ENCODE data around the gene CSNK2A1.
"Not testable (repeated sequence)": the region's sequence is repeated elsewhere in the genome, so short reads cannot be mapped to it uniquely, and the experiment has no call there.

The CSNK2A1 gene

DNA sequence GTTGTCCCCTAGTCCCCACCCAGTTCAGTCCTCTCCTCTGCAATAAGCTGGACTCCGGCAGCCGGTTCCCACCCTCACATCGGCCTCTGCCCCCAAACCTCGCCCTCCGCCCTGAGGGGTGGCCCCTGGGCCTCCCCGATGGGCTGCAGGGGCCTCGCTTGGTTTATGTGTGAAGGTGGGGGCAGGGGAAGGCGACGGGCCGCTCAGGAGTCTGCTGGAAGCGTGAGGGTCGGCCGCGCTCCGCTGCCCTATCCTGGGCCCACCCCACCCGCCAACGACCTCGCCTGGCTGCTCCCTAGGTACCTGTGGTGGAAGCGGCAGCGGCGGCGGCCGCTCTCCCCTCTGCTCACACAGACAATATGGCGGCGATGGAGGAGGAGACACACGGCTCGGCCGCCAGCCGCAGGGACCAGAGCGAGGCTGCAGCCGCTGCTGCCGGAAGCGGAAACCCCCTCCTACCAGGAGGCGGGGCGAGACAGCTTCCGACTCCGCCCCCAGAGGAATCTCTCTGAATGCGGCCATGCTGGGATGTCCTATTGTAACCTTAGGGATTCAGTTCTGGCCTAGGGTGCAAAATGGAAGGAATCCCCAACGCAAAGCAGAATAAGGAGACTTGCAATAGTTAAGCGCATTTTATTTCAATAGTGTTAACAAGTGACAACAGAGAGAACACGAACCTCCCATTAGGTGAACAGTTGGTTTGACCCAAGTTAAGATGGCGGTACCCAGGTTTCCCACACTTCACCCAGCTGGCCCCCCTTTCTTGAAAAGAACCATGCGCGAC is at the start of gene CSNK2A1:
Gene CSNK2A1, minus strand, starts transcription at position 422 of the 784 bp plus-strand sequence. CDS start 35,239 bp downstream, outside the sequence.
- DNase-seq: peak; percentile 96 to 98

DNA sequence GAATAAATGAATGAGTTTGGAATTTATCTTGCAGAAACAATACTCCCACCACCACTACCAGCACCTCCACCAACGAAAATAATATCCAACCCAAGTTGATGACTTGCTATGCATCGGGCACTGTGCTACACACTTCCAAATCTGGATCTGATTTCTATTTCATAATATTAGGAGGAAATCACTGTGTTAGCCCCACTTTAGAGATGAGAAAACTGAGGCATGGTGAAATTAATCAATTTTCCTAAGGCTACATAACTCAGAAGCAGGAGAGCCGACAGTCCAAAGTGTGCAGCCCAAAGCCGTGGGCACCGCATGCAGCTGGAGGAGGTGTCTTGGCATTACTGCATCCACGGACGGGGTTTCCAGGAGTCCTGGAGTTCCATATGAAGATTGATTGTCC is 48.9 kb upstream of the CSNK2A1 start:
- DNase-seq: no peak

DNA sequence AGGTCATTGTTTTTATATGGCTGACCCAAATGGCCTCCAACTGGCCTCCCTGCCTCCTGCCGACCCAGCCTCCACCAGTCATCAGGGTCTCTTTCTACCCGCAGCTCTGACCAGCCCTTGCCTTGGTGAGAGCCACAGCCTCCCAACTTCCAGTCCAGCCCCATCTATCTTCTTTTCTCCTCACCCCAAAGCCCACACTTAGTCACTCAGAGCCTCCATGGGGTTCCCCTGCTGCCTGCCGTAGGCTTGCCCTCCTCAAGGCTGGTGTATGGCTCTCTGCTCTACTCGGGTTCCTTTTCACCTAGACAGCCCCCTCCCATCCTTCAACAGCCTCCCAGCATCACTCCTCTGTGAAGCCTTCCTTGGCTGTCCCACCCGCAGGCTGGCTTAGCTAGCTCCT is 48.4 kb upstream of the CSNK2A1 start:
- no peak for DNase-seq

DNA sequence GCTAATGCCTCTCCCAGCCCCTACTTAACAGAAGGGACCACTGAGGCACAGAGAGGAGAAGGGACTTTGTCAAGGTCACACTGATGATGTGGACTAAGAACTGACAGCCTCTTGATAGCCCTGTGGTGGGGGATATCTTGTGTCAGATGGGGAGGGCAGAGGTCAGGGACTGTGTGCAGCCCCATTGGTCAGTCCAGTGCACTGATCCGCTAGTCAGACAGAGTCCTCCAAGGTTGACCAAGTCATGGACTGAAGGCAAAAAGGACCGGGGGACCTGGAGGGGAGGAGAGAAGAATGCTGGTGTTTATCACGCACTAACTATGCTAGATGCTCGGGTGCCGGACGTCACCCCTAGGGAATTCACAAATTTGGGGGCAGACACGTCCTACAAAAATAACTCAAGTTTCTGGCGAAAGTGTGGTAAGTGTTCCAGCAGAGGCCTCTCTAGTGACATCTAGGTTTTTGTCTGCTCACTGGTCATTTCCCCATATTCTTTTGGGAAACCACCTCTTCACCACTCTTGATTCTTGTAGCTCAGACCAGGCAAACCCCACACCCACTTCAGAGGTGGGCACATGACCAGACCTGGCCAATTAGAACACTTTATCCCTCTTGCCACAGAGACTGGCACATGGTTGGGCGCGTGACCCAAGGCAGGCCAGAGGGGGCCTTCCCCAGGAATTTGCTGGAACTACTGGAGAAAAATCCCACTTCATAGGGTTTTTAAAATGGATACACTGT is 45.5 kb upstream of the CSNK2A1 start:
- no peak for DNase-seq

DNA sequence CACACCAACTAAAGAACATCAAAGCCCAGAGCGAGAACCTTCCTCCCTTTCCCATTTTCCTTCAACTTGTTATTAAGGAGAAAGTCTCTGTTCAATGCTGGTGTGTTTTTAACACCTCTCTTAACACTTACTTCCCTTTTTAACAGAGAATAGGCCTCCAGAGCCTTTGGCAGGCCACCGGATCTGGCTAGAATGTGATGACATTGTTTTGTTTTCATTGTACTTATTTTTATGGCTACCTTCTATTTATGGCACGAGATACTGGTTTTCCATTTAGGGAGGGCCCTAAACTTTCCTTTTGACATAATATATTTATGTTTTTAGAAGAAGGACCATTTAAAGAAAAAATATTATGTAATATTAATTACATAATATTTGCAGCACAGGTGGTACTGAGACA is 44.9 kb upstream of the CSNK2A1 start:
- no peak for DNase-seq

DNA sequence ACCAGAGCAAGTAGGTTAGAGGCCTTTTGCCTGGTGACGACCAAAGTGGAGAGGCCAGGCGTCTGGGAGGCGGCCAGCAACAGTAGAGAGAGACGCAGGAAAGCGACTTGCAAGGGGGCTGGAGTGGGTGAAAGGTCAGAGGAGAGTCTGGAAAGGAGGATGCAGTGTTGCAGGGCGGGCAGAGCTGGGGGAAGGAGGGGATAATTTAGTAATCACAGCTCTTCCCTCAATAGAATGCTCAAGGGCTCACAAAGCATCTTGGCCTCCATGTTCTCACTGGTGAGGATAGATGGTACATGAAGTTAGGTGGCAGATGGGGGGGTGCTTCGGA is 41.3 kb upstream of the CSNK2A1 start:
- no peak for DNase-seq

DNA sequence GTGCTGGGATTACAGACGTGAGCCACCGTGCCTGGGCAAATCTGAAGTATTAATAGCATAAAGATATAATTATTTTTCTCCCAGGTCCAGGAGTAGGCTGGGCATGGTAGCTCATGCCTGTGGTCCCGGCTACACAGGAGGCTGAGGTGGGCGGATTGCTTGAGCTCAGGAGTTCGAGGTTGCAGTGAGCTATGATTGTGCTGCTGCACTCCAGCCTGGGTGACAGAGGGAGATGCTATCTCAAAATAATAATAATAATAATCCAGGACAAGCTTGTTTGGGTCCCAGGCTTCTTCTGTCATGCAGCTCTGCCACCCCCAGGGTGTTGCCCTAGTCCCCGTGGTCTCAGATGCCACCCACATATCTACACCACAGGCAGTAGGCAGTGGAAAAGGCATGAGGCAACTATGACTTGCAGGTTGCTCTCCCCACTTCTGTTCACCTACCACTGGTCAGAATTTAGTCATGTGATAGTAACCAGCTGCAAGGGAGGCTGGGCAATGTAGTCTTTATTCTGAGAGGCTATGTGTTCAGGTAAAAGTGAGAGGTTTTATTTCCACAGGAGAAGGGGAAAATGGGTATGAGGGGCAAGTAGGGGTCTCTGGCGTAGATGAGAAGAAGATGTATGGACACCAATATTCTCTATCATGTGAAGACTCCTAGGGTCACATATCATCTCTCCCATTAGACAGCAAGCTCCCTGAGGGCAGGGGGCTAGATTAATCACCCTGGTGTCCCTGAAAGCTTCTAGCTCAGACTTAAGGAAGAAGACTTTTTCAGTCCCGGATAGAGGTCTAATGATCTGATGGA is 40.8 kb upstream of the CSNK2A1 start:
- no peak for DNase-seq

DNA sequence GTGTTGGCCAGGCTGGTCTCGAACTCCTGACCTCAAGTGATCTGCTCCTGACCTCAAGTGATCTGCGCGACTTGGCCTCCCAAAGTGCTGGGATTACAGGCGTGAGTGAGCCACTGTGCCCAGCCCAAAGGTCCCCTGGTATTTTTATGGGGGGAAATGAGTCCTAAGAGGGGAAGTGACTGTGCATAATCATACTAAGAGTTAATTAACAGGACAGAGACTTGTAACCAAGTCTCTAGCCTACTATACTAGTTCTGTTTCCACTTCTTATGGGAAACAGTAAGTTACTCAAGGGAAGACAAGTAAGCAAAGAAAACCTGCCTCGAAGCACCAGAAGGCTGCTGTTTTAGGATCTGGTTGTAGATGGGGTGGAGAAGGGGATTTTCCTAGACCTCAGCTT is 38.6 kb upstream of the CSNK2A1 start:
- DNase-seq: no peak

DNA sequence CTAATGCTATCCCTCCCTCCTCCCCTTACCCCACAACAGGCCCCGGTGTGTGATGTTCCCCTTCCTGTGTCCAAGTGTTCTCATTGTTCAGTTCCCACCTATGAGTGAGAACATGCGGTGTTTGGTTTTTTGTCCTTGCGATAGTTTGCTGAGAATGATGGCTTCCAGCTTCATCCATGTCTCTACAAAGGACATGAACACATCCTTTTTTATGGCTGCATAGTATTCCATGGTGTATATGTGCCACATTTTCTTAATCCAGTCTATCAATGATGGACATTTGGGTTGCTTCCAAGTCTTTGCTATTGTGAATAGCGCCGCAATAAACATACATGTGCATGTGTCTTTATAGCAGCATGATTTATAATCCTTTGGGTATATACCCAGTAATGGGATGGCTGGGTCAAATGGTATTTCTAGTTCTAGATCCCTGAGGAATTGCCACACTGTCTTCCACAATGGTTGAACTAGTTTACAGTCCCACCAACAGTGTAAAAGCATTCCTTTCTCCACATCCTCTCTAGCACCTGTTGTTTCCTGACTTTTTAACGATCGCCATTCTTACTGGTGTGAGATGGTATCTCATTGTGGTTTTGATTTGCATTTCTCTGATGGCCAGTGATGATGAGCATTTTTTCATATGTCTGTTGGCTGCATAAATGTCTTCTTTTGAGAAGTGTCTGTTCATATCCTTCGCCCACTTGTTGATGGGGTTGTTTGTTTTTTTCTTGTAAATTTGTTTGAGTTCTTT is 35.5 kb upstream of the CSNK2A1 start:
- DNase-seq: not testable (repeated sequence)

DNA sequence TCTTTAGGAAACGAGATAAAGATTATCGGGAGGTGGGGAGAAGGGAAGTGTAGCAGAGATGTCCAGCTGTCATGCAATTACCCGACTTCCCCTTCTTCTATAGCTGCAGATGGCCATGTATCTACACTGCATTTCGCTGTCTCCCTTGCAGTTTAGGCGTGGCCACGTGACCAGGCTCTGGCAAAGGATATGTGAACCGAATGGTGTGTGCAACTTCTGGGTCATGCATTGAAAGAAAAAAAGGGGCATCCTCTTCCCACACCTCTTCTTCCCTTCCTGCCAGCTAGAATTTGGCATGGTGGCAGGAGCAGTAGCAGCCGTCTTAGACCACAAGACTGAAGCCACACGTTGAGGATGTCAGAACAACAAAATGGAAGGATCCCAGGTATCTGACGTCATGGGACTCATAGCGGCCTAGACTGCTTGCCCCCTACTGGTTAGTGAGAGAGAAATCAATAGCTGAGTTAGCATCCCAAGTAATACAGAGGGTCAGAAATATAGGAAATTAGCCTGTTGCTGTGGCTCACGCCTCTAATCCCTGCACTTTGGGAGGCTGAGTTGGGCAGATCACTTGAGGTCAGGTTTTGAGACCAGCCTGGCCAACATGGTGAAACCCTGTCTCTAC is 33.7 kb upstream of the CSNK2A1 start:
- DNase-seq: no peak

DNA sequence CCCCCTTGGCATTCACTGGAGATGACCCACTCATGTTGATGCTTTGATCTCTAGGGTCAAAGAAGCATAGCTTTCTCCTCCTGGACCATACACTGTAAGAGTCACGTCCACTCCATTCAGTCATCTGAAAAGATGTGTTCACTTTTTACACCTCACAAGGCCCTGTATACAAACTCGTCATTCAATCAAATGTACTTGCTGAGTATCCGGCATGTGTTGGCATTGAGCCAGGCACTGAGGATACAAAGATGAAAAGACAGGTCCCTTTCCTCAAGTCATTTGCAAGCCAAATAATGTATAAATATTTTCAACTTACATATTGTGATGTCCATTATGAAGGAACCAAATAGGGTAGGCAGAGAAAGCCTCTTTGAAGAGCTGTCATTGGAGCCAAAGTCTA is 32.6 kb upstream of the CSNK2A1 start:
- DNase-seq: no peak

DNA sequence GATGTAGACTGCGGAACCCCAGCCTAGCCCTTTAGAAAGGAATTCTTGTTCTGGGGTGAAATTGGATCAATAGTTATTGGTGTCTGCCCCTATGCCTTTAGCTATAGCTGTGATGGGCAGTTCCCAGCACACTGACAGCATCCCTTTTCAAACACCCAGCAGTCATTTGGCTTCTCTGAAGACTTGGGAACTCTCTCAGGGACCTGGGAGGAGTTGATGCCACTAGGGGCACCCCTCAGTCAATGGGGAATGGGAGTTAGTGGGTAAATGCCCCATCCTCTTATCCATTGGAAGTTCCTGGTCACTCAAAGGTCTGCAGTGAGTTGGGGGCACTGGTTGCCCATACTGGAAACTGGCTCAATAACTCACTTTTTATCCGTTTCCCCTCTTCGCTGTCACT is 31.6 kb upstream of the CSNK2A1 start:
- DNase-seq: no peak

DNA sequence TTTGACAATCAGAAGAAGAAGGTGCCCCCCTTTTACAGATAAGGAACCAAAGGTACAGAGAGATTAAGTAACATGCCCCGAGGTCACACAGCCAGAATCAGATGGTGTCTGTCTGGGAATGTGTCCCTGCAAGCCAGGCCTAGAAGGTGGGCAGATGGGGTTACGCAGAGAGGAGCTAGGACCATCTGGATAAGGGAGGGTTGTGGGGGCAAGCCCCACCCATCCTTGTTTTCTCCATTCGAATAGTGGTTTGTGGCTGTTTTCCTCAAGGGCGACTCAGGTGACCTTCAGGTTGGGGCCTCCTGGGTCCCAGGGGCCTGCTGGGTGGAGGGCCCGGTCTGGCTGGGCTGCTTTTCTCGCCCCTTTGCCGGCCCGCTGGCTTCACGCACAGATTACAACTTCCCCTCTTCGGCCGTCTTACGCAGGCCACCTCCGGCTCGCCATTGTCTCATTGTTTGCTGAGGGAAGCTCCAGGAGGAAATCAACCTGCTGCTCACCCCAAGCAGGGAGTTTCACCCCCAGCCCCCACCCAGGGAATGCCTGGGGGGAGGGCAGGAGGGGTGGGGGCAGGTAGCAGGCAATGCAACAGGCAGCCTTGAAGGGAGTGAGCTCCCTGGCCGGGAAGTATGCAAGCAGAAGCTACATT is 30.8 kb upstream of the CSNK2A1 start:
- no peak for DNase-seq

DNA sequence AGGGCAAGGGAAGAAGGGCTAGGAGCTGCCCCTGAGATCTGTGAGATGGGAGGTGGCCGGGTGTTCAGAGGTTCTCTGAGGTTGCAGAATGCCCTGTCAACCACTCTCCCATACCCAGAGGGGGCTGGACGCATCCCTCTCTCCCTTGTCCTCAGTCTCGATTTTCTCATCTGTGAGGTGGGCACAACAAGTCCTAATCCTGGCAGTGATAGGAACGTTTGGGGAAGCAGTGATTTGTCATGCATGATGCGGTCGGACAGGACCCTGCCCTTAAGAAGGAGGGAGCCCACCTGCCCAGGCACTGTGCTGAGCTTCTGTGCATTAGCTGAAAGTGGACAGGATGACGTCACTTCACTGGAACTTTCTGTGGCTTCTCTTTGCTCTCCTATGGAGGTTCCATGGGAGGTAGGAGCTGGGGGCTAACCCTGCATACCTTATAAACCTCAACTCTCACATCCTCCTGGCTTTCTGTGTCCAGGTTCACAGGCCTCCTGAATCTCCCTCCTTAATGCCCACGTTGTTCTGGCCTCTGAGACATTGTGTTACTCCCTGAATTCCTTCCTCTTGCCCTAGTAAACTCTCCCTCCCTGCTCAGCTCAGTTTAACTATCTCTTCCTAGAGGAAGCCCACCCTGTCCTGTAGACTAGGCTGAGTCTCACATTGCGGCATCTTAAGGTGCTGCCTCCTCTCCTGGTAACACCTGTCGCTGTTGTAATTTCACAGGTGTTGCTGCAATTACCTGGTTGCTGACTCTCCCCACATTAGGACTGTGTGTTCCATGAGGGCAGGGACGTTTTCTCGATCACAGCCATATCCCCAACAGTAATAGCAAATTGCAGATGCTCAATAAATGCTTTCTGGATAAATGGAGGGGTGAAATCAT is 30.1 kb upstream of the CSNK2A1 start:
- no peak for DNase-seq

DNA sequence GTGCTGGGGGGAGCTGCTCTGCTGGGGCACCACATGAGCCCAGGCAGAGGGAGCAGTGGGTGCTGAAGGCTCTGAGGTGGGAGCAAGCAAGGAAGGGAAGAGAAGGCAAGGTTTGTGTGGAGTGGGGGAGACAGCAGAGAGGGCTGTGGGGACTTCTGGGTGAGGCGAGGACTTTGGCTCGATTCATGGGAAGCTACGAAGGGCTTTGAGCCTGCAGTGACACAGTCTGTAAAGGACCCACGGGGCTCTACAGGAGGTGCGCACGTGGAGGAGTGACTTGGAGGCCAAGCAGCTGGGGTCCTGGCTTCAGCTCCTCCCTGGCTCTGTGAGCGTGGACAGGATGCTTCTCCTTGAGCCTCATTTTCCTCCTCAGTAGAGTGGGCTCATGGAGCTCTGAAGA is 29.1 kb upstream of the CSNK2A1 start:
- DNase-seq: no peak

DNA sequence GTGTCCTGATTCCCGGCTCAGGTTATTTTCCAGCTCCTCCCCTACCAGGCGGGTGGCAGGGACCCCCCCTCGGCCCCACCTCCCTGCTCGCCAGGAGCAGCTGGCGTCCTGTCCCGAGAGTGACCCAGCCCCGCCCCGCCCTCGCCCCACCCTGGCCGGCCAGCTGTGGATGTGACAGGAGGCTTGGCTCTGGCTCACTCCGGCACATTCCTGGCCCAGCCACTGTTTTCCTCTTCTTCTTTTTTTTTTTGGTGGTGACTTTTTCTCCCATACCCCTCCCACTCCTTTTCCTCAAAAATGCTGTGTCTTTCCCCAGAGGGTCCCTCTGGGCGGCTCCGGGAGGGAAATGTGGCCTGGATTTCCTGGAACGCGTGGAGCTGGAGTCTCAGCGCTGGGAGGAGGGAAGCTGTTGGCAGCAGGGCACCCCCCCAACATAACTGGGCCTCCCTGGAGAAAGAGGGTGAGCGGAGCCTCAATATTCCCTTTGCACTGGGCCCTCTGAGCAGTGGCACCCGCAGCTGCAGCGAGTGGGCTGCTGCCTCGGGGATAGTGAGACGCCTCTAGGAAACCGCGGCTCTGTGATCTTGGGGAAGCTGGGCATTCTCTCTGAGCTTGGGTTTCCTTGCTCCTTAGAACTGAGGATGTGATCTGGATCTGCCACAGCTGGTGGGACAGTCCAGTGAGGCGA is 28.3 kb upstream of the CSNK2A1 start:
- DNase-seq: no peak

DNA sequence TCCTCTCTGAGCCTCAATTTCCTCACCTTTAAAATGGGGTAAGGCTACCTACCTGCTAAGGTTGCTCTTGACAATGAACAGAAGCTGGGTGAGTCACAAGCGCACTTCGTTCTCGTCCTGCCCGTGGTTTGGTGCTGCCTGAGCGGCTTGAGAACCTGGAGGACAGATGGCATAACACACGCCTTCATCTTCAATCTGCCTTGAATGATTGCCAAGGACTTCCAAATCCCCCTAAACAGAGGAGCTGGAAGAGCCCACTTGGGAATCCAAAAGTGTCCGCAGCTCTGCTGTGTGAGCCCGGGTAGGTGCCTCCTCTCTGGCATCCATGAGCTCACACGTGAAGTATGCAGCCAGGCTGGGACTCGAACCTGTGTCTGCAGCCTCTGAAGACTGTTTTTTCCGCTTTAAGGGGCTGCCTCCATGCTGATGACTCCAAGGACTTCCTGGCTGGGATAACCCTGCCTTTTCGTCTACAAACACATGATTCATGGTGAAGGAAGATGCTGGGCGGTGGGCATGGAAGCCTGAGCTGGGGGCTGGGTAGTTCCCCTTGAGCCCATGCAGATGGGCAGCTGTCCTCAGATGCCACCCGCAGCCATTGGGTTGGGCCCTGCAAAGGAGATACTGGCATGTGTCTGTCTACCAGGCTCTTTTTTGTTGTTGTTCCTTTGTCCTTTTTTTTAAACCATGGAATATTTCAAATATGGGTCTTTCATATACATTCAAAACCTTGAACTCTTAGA is 25.3 kb upstream of the CSNK2A1 start:
- no peak for DNase-seq

DNA sequence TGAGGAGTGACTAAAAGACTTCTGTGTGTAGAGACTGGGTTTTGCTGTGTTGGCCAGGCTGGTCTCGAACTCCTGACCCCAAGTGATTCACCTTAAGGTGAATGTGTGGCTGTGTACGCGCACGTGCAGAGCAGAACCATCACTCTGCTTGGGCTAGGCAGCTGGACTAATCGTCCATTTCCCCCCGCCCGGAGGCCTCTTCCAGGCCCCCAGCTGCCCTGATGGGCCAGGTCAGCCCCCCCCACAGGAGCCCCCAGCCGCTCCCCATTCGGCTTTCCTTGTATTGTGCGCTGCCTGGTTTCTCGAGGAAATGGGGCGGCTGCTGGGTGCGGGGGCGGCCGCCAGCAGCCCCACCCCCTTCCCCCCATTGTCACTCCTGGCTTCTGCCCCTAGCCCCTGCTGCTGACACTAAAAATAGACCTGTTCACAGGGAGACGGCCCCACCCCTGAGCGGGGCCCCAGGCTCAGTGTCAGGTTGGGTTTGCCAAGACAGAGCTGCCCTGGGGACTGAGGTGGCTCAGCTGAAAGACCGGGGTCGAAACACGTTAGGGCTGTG is 24.6 kb upstream of the CSNK2A1 start:
- no peak for DNase-seq

DNA sequence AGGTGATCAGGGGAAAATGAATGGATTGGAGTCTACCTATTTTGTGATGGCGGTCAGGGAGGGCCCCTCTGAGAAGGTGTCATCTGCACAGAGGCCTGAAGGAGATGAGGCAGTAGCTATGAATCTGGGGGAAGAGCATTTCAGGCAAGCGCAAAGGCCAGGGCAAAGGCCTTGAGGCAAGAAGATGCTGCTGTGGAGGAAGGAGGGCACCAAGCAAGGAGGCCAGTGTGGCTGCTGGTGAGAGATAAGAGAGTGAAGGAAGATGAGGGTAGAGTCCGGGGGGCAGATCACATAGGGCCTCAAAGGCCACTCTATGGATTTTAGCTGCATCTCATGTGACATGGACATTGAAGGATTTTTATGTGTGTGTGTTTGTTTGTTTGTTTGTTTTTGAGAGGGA is 20.6 kb upstream of the CSNK2A1 start:
- DNase-seq: no peak

Measured in NCI-H187 (cell line).